ENCODE measurements around the gene OPN1SW. TPM values are rescaled to one million over a fixed set of nuclear protein-coding genes. Genes with fewer than 3 reads are reported as not detected.
A peak's percentile ranks its signal among the peaks of the same experiment; 100 is the strongest.

Gene OPN1SW
- total and polyA plus RNA-seq, 9 of the 15 experiments (the other 6 are each of a cell fraction or from before 2014, with no cell fraction given), result 0.84 to 1.0 TPM; not detected in 7

GRCh38 chr7:128739048-128739962 lies 36.3 kb downstream of the OPN1SW start, which contains the start of gene CALU (continued):
- TF ChIP-seq CUX1 (CRISPR knock-in tag; IDR thresholded peaks at IDR 0.05) (no peak), GMEB1 (CRISPR knock-in tag; IDR thresholded peaks at IDR 0.05) (peak; percentile 57), FOXK1 (CRISPR knock-in tag; IDR thresholded peaks at IDR 0.05; ENCODE audit: borderline replicate concordance) (peak; percentile 91; the same call in 1 of the 2 replicates), XRCC3 (IDR thresholded peaks at IDR 0.05) (no peak), CBX2 (IDR thresholded peaks at IDR 0.05; ENCODE audit: insufficient read depth, low read length, poor library complexity, severe bottlenecking) (no peak), DPF2 (IDR thresholded peaks at IDR 0.05) (peak; percentile 68), USF1 (CRISPR knock-in tag; IDR thresholded peaks at IDR 0.05) (peak; percentile 78), MNT (conservative IDR thresholded peaks at IDR 0.05) (peak; percentile 85 to 94), MCM3 (IDR thresholded peaks at IDR 0.05) (no peak), NCOR1 (IDR thresholded peaks at IDR 0.05) (no peak), SUPT5H (IDR thresholded peaks at IDR 0.05) (peak; percentile 97), PTBP1 (IDR thresholded peaks at IDR 0.05; ENCODE audit: low read depth, low read length) (no peak), ATF2 (CRISPR knock-in tag; IDR thresholded peaks at IDR 0.05) (no peak; the same call in 1 of the 2 replicates)
- TF ChIP-seq, protein P1, sequence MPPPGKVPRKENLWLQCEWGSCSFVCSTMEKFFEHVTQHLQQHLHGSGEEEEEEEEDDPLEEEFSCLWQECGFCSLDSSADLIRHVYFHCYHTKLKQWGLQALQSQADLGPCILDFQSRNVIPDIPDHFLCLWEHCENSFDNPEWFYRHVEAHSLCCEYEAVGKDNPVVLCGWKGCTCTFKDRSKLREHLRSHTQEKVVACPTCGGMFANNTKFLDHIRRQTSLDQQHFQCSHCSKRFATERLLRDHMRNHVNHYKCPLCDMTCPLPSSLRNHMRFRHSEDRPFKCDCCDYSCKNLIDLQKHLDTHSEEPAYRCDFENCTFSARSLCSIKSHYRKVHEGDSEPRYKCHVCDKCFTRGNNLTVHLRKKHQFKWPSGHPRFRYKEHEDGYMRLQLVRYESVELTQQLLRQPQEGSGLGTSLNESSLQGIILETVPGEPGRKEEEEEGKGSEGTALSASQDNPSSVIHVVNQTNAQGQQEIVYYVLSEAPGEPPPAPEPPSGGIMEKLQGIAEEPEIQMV (tag; conservative IDR thresholded peaks at IDR 0.05; ENCODE audit: low read depth), result no peak

Measured in K562 (cell line).